ENCODE results near the gene AMBRA1. TPM values are rescaled to one million over a fixed set of nuclear protein-coding genes. Genes with fewer than 3 reads are reported as not detected.

AMBRA1 gene
- total RNA-seq, 1 donor from 2014 or later: 13.5 TPM

- DNase-seq (ENCODE audit: low read depth in 2 of 2): no peak
Observed at GRCh38 chr11:46351148-46351547, 242.7 kb downstream of the AMBRA1 start.

- no peak for DNase-seq (ENCODE audit: low read depth in 2 of 2)
Observed at GRCh38 chr11:46350695-46351094, 243.1 kb downstream of the AMBRA1 start.

- DNase-seq (ENCODE audit: low read depth in 2 of 2): no peak
Observed at GRCh38 chr11:46348566-46349401, 245.0 kb downstream of the AMBRA1 start.

GRCh38 chr11:46347637-46348311 lies 246.0 kb downstream of the AMBRA1 start:
- no peak for DNase-seq (ENCODE audit: low read depth in 2 of 2)

GRCh38 chr11:46346886-46347636 lies 246.8 kb downstream of the AMBRA1 start, which contains the start of gene DGKZ:
TSS of gene DGKZ (plus strand) at chr11:46347463. CDS start at chr11:46347660, 197 bp downstream.
- DNase-seq (ENCODE audit: low read depth in 2 of 2): peak in 1 of 2 donors; percentile 86

Other genes starting within 250 kb of the AMBRA1 start
- gene DGKZ, start 246.6 kb downstream of the AMBRA1 start, total RNA-seq: 51.6 and 61.3 TPM in 2 replicates
- gene MDK, start 212.4 kb downstream of the AMBRA1 start, total RNA-seq: 34.8 and 58.0 TPM in 2 replicates
- gene CHRM4, start 202.2 kb downstream of the AMBRA1 start, total RNA-seq: under 0.01 and 0.25 TPM in 2 replicates
- gene HARBI1, start 23.2 kb upstream of the AMBRA1 start, total RNA-seq: 3.0 and 5.2 TPM in 2 replicates
- gene ATG13, start 23.5 kb upstream of the AMBRA1 start, total RNA-seq: 46.3 and 61.1 TPM in 2 replicates
- gene ARHGAP1, start 106.6 kb upstream of the AMBRA1 start, total RNA-seq: 20.4 and 32.5 TPM in 2 replicates
- gene ZNF408, start 107.0 kb upstream of the AMBRA1 start, total RNA-seq: 2.8 and 5.1 TPM in 2 replicates
- gene F2, start 125.2 kb upstream of the AMBRA1 start, total RNA-seq: not detected in 2 replicates

Measured in dermis microvascular lymphatic vessel endothelial cell (primary cell).